Measurements from ENCODE around the gene PARP6.

GRCh38 chr15:72272997-72273352, 621 bp upstream of the PARP6 start:
- no peak for TF ChIP-seq CTCF (IDR thresholded peaks at IDR 0.05; ENCODE audit: low read depth, low read length, poor library complexity, severe bottlenecking)
- TF ChIP-seq EZH2phosphoT487 (IDR thresholded peaks at IDR 0.05; ENCODE audit: borderline replicate concordance, low read length) = no peak
